ENCODE measurements around the gene DNAJB6. TPM values are rescaled to one million over a fixed set of nuclear protein-coding genes. Genes with fewer than 3 reads are reported as not detected.

The DNAJB6 gene
- total and polyA plus RNA-seq, 2 of the 4 experiments (the other 2 are of a cell fraction) = 93.4 to 165 TPM

DNA sequence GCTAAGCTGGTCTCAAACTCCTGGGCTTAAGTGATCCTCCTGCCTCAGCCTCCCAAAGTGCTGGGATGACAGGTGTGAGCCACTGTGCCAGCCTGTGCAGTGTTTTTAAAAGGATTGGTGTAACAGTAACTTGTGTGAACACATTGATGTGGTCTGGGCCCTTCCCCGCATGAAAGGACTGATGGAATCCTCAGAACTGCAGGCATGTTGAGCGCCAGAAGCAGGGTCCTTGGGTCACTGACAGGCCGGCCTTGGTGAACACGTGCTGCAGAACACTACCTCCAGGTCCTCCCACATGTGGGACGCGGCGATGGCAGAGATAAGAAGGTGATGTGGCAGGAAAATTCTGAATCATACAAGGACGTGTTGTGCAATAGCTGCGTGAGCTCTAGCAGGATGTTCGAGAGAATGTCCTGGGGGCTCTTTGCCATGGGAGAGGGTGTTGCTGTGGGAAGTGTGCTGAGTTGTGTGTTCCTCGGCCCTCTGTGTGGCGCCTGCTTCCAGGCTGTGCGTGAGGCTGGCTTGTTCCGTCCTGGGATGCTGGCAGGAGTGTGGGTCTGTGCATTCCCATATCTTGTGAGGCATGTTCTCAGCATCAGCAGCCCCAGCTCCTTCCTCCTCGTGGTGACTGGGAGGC, 68.2 kb downstream of the DNAJB6 start:
- H3K4me3 ChIP-seq (ENCODE audit: insufficient read depth, low read depth, low read length) = no peak overlapping the region
- ATAC-seq (ENCODE audit: low read depth) = peak; percentile 61
- ChIA-PET CTCF (interaction anchor here (1.1 to 2.0 kb wide), 2 partner anchors 10 to 435 kb away, joined by 3 to 4 read pairs; no protein-coding TSS in a partner anchor), POLR2A (ENCODE audit: unreplicated experiment) (no interaction called here)
- peak overlapping the region; percentile 46 for H3K4ac ChIP-seq (ENCODE audit: low read depth, low read length)
- H4K91ac ChIP-seq (ENCODE audit: insufficient read depth, low read depth, low read length) = no peak overlapping the region
- peaks cover 64% of the 10 kb centered on the region for H4K20me1 ChIP-seq (ENCODE audit: insufficient read depth, low read length)
- in situ Hi-C loops (cut with MboI; ENCODE audit: low sequenced_read_pairs) (no loop called here), intact Hi-C loops (cut with micrococcal nuclease) (no loop called here), dilution Hi-C loops (cut with HindIII; ENCODE audit: low sequenced_read_pairs, unreplicated experiment) (no loop called here)
- 39% methylated on average over 8 of the region's 15 CpGs; no CpG with 5 or more reads in 1 of the 2 experiments for WGBS, 2 experiments (ENCODE audit: extremely low coverage in 2 of 2, insufficient read length in 1 of 2)
- peak overlapping the region; percentile 40 for H2AFZ ChIP-seq (replicated peaks; ENCODE audit: low read length, poor library complexity)
- peak overlapping the region; percentile 67 for H2AK5ac ChIP-seq (ENCODE audit: low read depth, low read length)
- peak; percentile 94 for DNase-seq
- H3K18ac ChIP-seq (ENCODE audit: low read depth, low read length) = 0 out of 2 replicates have a peak overlapping the region, but pooled peaks have one; percentile 11
- H2AK9ac ChIP-seq (replicated peaks; ENCODE audit: low read depth, low read length, poor library complexity) = peak overlapping the region; percentile 82
- no TSS peak for BruUV-seq (replicated peaks)
- H3K4me2 ChIP-seq (ENCODE audit: low read depth, low read length) = no peak overlapping the region
- H2BK120ac ChIP-seq (ENCODE audit: low read depth, low read length) = peak overlapping the region; percentile 25; the same call in 1 of the 2 replicates
- no peaks in the 10 kb centered on the region for H3K27me3 ChIP-seq (ENCODE audit: control insufficient read depth, insufficient read depth, low read length)
- peak overlapping the region; percentile 45 for H3K27ac ChIP-seq (ENCODE audit: insufficient read depth, low read length)
- peaks cover 32% of the 10 kb centered on the region for H3K36me3 ChIP-seq (ENCODE audit: control insufficient read depth, insufficient read depth, low read length)
- no peak overlapping the region; the same call in 1 of the 2 replicates for H3K14ac ChIP-seq (replicated peaks; ENCODE audit: low read depth, low read length)
- H3K9me3 ChIP-seq (ENCODE audit: control insufficient read depth, insufficient read depth, low read length) = no peaks in the 10 kb centered on the region
- H3K56ac ChIP-seq (ENCODE audit: extremely low read depth, insufficient read depth, low read length) = no peak overlapping the region
- no peak overlapping the region for H3K9ac ChIP-seq (ENCODE audit: low read depth, low read length)
- H4K5ac ChIP-seq (ENCODE audit: low read depth, low read length) = no peak overlapping the region
- no peak overlapping the region for H2BK15ac ChIP-seq (ENCODE audit: low read depth, low read length)
- H3K4me1 ChIP-seq (ENCODE audit: control insufficient read depth, insufficient read depth, low read length) = peaks cover 16% of the 10 kb centered on the region
- H2BK20ac ChIP-seq (ENCODE audit: low read depth, low read length) = peak overlapping the region; percentile 11; the same call in 1 of the 2 replicates
- H3K9me1 ChIP-seq (ENCODE audit: insufficient read depth, low read length) = peaks cover 19% of the 10 kb centered on the region
- peaks cover 3 to 78% of the 10 kb centered on the region in 2 experiments; a peak in 3 of 4 replicates for H3K79me1 ChIP-seq (ENCODE audit: low read depth in 1 of 2, low read length in 2 of 2)
- H3K23ac ChIP-seq (ENCODE audit: low read depth, low read length) = 0 out of 2 replicates have a peak overlapping the region, but pooled peaks have one; percentile 4
- peak overlapping the region; percentile 1 for H2BK5ac ChIP-seq (ENCODE audit: low read depth, low read length, poor library complexity, severe bottlenecking)
- H4K8ac ChIP-seq (ENCODE audit: low read depth in 2 of 2, low read length in 2 of 2) = peak overlapping the region in 1 of 2 experiments; percentile 29; a peak in 1 of 4 replicates
- TF ChIP-seq MXI1 (IDR thresholded peaks at IDR 0.05; ENCODE audit: borderline replicate concordance, low read depth, low read length) (peak; percentile 98), RCOR1 (IDR thresholded peaks at IDR 0.05; ENCODE audit: insufficient replicate concordance, low read length) (no peak), SMC3 (IDR thresholded peaks at IDR 0.05; ENCODE audit: low read depth, low read length) (no peak), CEBPB (IDR thresholded peaks at IDR 0.05; ENCODE audit: low read depth, low read length) (peak; percentile 100), NFE2L2 (IDR thresholded peaks at IDR 0.05; ENCODE audit: low read depth, low read length) (peak; percentile 51; the same call in 1 of the 2 replicates), MAFK (IDR thresholded peaks at IDR 0.05; ENCODE audit: low read depth, low read length) (peak; percentile 29; the same call in 1 of the 2 replicates), RFX5 (IDR thresholded peaks at IDR 0.05; ENCODE audit: low read depth, low read length) (no peak), FOS (IDR thresholded peaks at IDR 0.05; ENCODE audit: low read depth, low read length) (peak; percentile 85), BHLHE40 (IDR thresholded peaks at IDR 0.05; ENCODE audit: low read depth, low read length) (peak; percentile 90), POLR2A (IDR thresholded peaks at IDR 0.05; ENCODE audit: low read depth, low read length) (no peak), RAD21 (IDR thresholded peaks at IDR 0.05; ENCODE audit: low read length) (no peak), MAZ (IDR thresholded peaks at IDR 0.05; ENCODE audit: borderline replicate concordance, low read depth, low read length) (peak; percentile 44; the same call in 1 of the 2 replicates), CHD1 (IDR thresholded peaks at IDR 0.05; ENCODE audit: low read depth, low read length) (no peak)
- TF ChIP-seq, protein P1, sequence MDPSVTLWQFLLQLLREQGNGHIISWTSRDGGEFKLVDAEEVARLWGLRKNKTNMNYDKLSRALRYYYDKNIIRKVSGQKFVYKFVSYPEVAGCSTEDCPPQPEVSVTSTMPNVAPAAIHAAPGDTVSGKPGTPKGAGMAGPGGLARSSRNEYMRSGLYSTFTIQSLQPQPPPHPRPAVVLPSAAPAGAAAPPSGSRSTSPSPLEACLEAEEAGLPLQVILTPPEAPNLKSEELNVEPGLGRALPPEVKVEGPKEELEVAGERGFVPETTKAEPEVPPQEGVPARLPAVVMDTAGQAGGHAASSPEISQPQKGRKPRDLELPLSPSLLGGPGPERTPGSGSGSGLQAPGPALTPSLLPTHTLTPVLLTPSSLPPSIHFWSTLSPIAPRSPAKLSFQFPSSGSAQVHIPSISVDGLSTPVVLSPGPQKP (IDR thresholded peaks at IDR 0.05; ENCODE audit: borderline replicate concordance, low read depth, low read length) = no peak
- TF ChIP-seq, protein P2, sequence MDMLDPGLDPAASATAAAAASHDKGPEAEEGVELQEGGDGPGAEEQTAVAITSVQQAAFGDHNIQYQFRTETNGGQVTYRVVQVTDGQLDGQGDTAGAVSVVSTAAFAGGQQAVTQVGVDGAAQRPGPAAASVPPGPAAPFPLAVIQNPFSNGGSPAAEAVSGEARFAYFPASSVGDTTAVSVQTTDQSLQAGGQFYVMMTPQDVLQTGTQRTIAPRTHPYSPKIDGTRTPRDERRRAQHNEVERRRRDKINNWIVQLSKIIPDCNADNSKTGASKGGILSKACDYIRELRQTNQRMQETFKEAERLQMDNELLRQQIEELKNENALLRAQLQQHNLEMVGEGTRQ (IDR thresholded peaks at IDR 0.05; ENCODE audit: low read depth, low read length) = peak; percentile 91

All from IMR-90 (cell line).